Testis (tissue), 3 donors: ENCODE measurements around the gene GLMP. TPM values are rescaled to one million over a fixed set of nuclear protein-coding genes. Genes with fewer than 3 reads are reported as not detected.

Experiments
- DNase-seq: peaks from one replicate; pipeline ENCODE4 v3.0.0-alpha.2; 2019
- H3K27ac ChIP-seq, 2 donors: fragments of 200-600 bp; sonication (generic); one replicate each; pipeline ENCODE4 v1.5.1; 2019
- H3K27me3 ChIP-seq: fragments of 200-600 bp; sonication (generic); one replicate; pipeline ENCODE4 v1.5.1; 2019
- H3K36me3 ChIP-seq: fragments of 200-600 bp; sonication (generic); one replicate; pipeline ENCODE4 v1.5.1; 2017; ENCODE audit warnings: low read depth; ENCODE audit errors: missing control alignments
- H3K4me1 ChIP-seq: fragments of 200-600 bp; sonication (generic); one replicate; pipeline ENCODE4 v1.5.1; 2019
- H3K4me3 ChIP-seq, 2 donors: fragments of 200-600 bp; sonication (generic); one replicate each; pipeline ENCODE4 v1.5.1; 2017 to 2019
- H3K9me3 ChIP-seq: fragments of 200-600 bp; sonication (generic); one replicate; pipeline ENCODE4 v1.5.1; 2017
- CTCF ChIP-seq, 3 experiments: fragments of 450-650 bp in 2 of 3; fragments of 200-600 bp in 1 of 3; sonication (generic) in 1 of 3; IDR thresholded peaks; one replicate each; pipeline ENCODE4 v1.5.1; 2016 to 2019; ENCODE audit warnings: antibody characterized with exemption in 3 of 3, mild to moderate bottlenecking in 2 of 3, moderate library complexity in 1 of 3
- POLR2A ChIP-seq: fragments of 450-650 bp; IDR thresholded peaks from one replicate; pipeline ENCODE4 v1.6.1; 2017; ENCODE audit warnings: antibody characterized with exemption, mild to moderate bottlenecking, moderate library complexity
- WGBS, 2 donors: methylation state at CpG; one replicate each; pipeline ENCODE4 v1.1.5; 2018; 5-methylcytosine and 5-hydroxymethylcytosine counted together
- intact Hi-C: fragments of 100-400 bp; cut with DNase I; formaldehyde crosslinking; loops from one replicate; pipeline ENCODE4 v1.15.1; 2023; ENCODE audit warnings: low total_unique reads
- polyA plus RNA-seq: library from polyadenylated mRNA; stranded (reverse); fragments of 350-450 nt; fragmentation: Illumina TruSeq; extraction: RNeasy Lipid Tissue Mini Kit (QIAGEN cat#74804); gene quantifications from one replicate; pipeline ENCODE4 v1.2.3, GENCODE V29; 2014; ENCODE audit warnings: low read depth, low replicate concordance; ENCODE audit not compliant: insufficient read depth
- total RNA-seq, 2 donors: library from RNA; depleted of rRNA; stranded (reverse); fragments of >200 nt; gene quantifications; one replicate each; pipeline ENCODE4 v1.2.3, GENCODE V29; 2016

Gene GLMP
- total and polyA plus RNA-seq, 3 donors from 2014 or later, result 26.1 to 45.7 (median 31.8) TPM

DNA sequence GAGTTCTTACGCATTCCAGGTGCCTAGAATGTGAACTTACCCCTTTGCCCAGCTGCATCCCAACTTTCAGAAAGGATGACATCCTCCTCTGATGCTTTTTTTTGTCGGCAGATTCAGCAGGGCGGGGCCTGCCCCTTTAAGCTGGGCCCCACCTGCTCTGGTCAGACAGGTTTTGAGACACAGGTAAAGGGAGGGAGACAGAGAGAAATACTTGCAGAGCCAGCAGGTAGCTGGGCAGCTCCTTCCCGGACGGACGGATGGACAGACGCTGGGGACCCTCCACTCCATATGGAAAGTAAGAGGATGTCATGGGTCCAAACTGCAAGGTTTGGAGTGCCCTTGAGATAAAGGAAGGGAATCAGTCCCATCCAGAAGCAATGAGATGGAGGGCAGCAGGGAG, 11.4 kb downstream of the GLMP start, which contains the start of gene TMEM79:
TMEM79 (plus strand) TSS at position 214 of the 400 bp plus-strand sequence. CDS start 902 bp downstream, outside the sequence.
- Histone ChIP-seq H3K4me1 (peaks cover 20% of the 10 kb centered on the region), H3K36me3 (no peaks in the 10 kb centered on the region), H3K27ac (peak within 1 kb of the TSS; percentile 63 to 86), H3K27me3 (no peaks in the 10 kb centered on the region), H3K4me3 (peak within 1 kb of the TSS; percentile 88 to 93), H3K9me3 (no peaks in the 10 kb centered on the region)
- intact Hi-C loops, result no loop called here
- no peak for DNase-seq
- TF ChIP-seq CTCF (IDR thresholded peaks at IDR 0.05), result no peak
- no peak for TF ChIP-seq POLR2A
- WGBS, 2 donors, result 89 to 93% methylated on average over 7 of the region's 7 CpGs

DNA sequence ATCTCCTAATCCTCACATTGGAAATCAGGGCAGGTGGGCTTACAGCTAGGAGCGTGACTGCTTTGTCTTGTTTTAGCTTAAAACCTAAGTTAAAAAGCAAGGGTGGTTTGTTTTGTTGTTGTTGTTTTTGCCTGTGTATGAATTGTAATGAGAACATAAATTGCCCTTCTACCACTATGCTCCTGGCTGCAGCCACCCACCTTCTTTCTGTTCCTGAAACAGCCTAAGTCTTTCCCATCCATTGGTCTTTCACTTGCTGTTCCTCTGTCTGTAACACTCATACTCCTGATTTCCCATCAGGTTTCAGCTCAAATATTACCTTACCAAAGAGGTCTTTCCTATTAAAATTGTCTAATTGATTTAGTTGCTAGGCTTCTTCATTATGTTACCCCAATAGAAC, 12.0 kb downstream of the GLMP start:
- 79 to 86% methylated on average over 1 of the region's 1 CpG for WGBS, 2 donors
- Histone ChIP-seq H3K4me1 (peaks cover 20% of the 10 kb centered on the region), H3K9me3 (no peaks in the 10 kb centered on the region), H3K4me3 (peak overlapping the region; percentile 88 to 93), H3K36me3 (no peaks in the 10 kb centered on the region), H3K27ac (no peak overlapping the region), H3K27me3 (no peaks in the 10 kb centered on the region)
- TF ChIP-seq CTCF (IDR thresholded peaks at IDR 0.05), result no peak
- TF ChIP-seq POLR2A, result no peak
- intact Hi-C loops, result no loop called here
- DNase-seq, result no peak

DNA sequence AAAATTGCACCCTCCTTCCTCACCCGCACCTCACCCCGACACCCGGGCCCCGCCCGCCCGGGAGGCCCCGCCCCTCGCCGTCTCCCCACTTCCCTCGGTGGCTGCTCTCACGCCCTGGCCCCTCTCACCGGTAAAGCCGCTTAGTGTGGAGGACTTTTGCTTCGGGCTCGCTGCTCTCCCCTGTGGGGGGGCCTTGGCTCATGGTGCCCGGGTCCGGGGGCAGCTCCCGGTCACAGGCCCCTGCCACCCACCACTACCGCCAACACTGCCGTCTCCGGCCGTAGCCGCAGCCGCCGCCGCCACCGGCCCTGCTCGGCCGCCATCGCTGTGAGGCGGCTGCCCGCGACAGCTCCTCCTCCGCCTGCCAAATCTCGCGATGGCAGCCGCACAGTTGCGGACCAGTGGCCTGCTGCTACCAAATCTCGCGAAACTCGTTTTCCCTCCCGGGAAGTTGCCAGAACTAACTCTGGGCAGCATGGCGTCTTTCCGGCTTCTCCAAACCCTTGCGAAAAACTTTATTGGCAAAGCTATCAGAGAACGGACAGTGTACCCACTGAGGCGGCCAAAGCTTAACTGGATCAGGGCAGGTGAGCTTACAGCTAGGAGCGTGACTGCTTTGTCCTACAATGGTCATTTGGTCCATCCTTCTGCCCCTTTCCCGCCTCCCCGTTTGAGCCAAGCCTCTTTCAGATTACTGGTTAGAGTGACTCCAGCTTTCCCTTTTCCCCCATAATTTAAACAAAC, 12.8 kb downstream of the GLMP start, which contains the start of gene SMG5:
SMG5 (minus strand) TSS at position 347 of the 744 bp plus-strand sequence; CDS start at position 202, 145 bp downstream.
- Histone ChIP-seq H3K4me1 (peaks cover 20% of the 10 kb centered on the region), H3K27me3 (no peaks in the 10 kb centered on the region), H3K36me3 (no peaks in the 10 kb centered on the region), H3K27ac (peak within 1 kb of the TSS; percentile 86 to 91), H3K9me3 (no peaks in the 10 kb centered on the region), H3K4me3 (peak within 1 kb of the TSS; percentile 88 to 93)
- WGBS, 2 donors, result 1 to 3% methylated on average over 18 to 50 of the region's 50 CpGs
- TF ChIP-seq CTCF (IDR thresholded peaks at IDR 0.05), result no peak
- no peak for TF ChIP-seq POLR2A
- peak; percentile 98 for DNase-seq
- intact Hi-C loops, result no loop called here

DNA sequence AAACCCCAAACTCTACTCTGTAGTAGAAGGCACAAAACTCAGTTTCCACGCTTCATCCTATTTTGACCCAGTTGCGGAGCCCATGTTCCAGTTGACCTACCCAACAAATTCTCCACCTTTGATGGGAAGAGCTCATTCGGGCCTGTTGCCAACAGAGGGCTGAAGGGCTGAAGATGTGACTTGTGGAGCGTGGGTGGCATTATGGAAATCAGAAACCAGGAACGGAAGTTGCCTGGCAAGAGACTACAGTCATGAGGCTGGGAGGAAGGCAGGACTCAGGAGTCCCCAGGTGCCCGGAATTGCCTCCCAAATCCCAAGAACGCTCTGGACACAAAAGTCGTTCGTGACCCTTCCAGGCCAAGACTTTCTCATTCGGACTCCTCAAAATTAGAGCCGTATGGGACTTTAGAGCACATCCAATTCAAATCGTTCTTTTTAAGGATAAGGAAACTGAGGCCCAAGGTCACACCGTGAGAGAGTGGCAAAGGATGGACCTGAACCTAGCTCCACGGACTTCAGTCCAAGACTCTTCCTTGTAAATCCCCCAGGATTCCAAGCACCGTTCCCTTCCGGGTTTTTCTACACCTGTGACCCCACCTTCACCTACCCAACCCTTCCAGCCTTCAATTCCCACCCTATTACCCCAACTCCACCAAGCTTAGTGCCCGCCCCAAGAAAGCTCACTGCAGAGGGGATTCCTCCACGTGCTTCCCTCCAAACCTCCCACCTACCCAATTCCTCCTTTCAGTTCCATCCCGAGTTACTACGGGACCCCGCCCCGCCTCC, 13.6 kb downstream of the GLMP start:
- Histone ChIP-seq H3K27me3 (no peaks in the 10 kb centered on the region), H3K4me1 (peaks cover 20% of the 10 kb centered on the region), H3K4me3 (peak overlapping the region; percentile 88 to 93), H3K9me3 (no peaks in the 10 kb centered on the region), H3K27ac (peak overlapping the region; percentile 86 to 91), H3K36me3 (no peaks in the 10 kb centered on the region)
- intact Hi-C loops, result no loop called here
- TF ChIP-seq CTCF (IDR thresholded peaks at IDR 0.05), result no peak
- no peak for TF ChIP-seq POLR2A
- peak; percentile 33 for DNase-seq
- WGBS, 2 donors, result 4 to 5% methylated on average over 22 of the region's 22 CpGs
